Measurements from ENCODE around the gene PEX5L. TPM values are rescaled to one million over a fixed set of nuclear protein-coding genes. Genes with fewer than 3 reads are reported as not detected.
"Not testable (repeated sequence)": the region's sequence is repeated elsewhere in the genome, so short reads cannot be mapped to it uniquely, and the experiment has no call there.

PEX5L gene
- polyA plus RNA-seq, 1 of the 3 experiments (the other 2 are of a cell fraction), result not detected

DNA sequence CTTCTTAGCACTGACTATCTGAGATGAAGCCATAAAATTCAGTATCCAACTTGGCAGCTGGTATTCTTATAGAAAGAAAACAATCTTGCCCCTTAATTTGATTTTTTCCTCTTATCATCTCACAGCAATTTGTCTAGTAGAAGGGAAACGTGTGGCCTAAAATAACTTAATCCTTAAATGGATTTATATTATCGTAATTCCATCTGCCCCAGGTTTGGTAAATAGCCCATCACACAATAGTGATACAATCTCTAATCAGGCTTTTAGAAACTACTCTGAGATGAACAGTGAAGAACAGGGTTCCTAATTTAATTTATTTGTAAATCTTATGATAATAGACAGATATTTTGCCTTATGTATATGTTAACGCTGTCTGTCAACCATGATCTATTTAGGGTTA, 24.8 kb downstream of the PEX5L start:
- H2AFZ ChIP-seq (ENCODE audit: low read depth), result no peak overlapping the region
- no peak overlapping the region for H3K27ac ChIP-seq (ENCODE audit: low read depth in 2 of 2, low read length in 1 of 2)
- 6% methylated on average over 3 of the region's 3 CpGs for WGBS (ENCODE audit: low lambda C conversion rate)
- H3K4me1 ChIP-seq (ENCODE audit: control insufficient read depth in 1 of 2, insufficient read depth in 2 of 2, low read depth in 1 of 2, low read length in 1 of 2), result no peaks in the 10 kb centered on the region; a peak in 1 of 4 replicates
- TF ChIP-seq EZH2phosphoT487 (IDR thresholded peaks at IDR 0.05; ENCODE audit: borderline replicate concordance, low read depth) (no peak), GATA2 (CRISPR knock-in tag; IDR thresholded peaks at IDR 0.05) (peak; percentile 87), FOXM1 (IDR thresholded peaks at IDR 0.05; ENCODE audit: low read depth) (no peak), TCF12 (IDR thresholded peaks at IDR 0.05) (no peak), YY1 (IDR thresholded peaks at IDR 0.05; ENCODE audit: low read depth) (no peak), JUND (IDR thresholded peaks at IDR 0.05) (no peak), TAF1 (IDR thresholded peaks at IDR 0.05; ENCODE audit: borderline replicate concordance, low read depth, low read length) (no peak), RFX5 (IDR thresholded peaks at IDR 0.05; ENCODE audit: low read length) (no peak), RCOR1 (IDR thresholded peaks at IDR 0.05; ENCODE audit: low read length) (peak; percentile 17; the same call in 1 of the 2 replicates), EP300 (IDR thresholded peaks at IDR 0.05; ENCODE audit: borderline replicate concordance in 1 of 2, low read depth in 1 of 2, low read length in 1 of 2) (peak in 1 of 2 experiments; percentile 42; a peak in 1 of 4 replicates), GABPA (IDR thresholded peaks at IDR 0.05; ENCODE audit: low read depth) (no peak)
- TF ChIP-seq, protein P1, sequence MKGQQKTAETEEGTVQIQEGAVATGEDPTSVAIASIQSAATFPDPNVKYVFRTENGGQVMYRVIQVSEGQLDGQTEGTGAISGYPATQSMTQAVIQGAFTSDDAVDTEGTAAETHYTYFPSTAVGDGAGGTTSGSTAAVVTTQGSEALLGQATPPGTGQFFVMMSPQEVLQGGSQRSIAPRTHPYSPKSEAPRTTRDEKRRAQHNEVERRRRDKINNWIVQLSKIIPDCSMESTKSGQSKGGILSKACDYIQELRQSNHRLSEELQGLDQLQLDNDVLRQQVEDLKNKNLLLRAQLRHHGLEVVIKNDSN (IDR thresholded peaks at IDR 0.05; ENCODE audit: borderline replicate concordance, low read depth), result no peak
- TF ChIP-seq, protein P2, sequence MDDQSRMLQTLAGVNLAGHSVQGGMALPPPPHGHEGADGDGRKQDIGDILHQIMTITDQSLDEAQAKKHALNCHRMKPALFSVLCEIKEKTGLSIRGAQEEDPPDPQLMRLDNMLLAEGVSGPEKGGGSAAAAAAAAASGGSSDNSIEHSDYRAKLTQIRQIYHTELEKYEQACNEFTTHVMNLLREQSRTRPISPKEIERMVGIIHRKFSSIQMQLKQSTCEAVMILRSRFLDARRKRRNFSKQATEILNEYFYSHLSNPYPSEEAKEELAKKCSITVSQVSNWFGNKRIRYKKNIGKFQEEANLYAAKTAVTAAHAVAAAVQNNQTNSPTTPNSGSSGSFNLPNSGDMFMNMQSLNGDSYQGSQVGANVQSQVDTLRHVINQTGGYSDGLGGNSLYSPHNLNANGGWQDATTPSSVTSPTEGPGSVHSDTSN (IDR thresholded peaks at IDR 0.05), result no peak
- TF ChIP-seq, protein P3, sequence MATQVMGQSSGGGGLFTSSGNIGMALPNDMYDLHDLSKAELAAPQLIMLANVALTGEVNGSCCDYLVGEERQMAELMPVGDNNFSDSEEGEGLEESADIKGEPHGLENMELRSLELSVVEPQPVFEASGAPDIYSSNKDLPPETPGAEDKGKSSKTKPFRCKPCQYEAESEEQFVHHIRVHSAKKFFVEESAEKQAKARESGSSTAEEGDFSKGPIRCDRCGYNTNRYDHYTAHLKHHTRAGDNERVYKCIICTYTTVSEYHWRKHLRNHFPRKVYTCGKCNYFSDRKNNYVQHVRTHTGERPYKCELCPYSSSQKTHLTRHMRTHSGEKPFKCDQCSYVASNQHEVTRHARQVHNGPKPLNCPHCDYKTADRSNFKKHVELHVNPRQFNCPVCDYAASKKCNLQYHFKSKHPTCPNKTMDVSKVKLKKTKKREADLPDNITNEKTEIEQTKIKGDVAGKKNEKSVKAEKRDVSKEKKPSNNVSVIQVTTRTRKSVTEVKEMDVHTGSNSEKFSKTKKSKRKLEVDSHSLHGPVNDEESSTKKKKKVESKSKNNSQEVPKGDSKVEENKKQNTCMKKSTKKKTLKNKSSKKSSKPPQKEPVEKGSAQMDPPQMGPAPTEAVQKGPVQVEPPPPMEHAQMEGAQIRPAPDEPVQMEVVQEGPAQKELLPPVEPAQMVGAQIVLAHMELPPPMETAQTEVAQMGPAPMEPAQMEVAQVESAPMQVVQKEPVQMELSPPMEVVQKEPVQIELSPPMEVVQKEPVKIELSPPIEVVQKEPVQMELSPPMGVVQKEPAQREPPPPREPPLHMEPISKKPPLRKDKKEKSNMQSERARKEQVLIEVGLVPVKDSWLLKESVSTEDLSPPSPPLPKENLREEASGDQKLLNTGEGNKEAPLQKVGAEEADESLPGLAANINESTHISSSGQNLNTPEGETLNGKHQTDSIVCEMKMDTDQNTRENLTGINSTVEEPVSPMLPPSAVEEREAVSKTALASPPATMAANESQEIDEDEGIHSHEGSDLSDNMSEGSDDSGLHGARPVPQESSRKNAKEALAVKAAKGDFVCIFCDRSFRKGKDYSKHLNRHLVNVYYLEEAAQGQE (IDR thresholded peaks at IDR 0.05; ENCODE audit: low read depth, low read length), result no peak
- ChIA-PET CTCF (no interaction called here), POLR2A (no interaction called here)
- H3K79me2 ChIP-seq (ENCODE audit: insufficient read depth), result no peaks in the 10 kb centered on the region
- no peak overlapping the region for H3K9ac ChIP-seq
- peak; percentile 18 for DNase-seq
- no peaks in the 10 kb centered on the region for H3K36me3 ChIP-seq (replicated peaks in 1 of 2; ENCODE audit: control insufficient read depth in 1 of 2, insufficient read depth in 2 of 2, low read length in 1 of 2)
- H3K4me3 ChIP-seq (ENCODE audit: low read depth in 2 of 2, low read length in 1 of 2), result no peak overlapping the region
- no peaks in the 10 kb centered on the region for H3K27me3 ChIP-seq (ENCODE audit: insufficient read depth)
- no peaks in the 10 kb centered on the region for H3F3A ChIP-seq (replicated peaks; ENCODE audit: insufficient read depth)
- H4K20me1 ChIP-seq (ENCODE audit: insufficient read depth), result no peaks in the 10 kb centered on the region
- H3K9me3 ChIP-seq, result no peaks in the 10 kb centered on the region
- H3K4me2 ChIP-seq, result no peak overlapping the region
- H3K9me2 ChIP-seq, result no peaks in the 10 kb centered on the region

DNA sequence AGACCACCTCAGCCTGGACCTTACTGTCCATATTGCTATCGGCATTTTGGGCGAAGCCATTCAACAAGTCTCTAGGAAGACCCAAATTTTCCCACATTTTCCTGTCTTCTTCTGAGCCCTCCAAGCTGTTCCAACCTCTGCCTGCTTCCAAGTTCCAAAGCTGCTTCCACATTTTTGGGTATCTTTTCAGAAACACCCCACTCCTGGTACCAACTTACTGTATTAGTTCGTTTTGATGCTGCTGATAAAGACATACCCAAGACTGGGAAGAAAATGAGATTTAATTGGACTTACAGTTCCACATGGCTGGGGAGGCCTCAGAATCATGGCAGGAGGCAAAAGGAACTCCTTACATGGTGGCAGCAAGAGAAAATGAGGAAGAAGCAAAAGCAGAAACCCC, 28.4 kb downstream of the PEX5L start:
- H3K9me3 ChIP-seq; CTCF ChIA-PET; H3F3A ChIP-seq (replicated peaks; ENCODE audit: insufficient read depth); H3K27ac ChIP-seq (ENCODE audit: low read depth in 2 of 2, low read length in 1 of 2); H3K9me2 ChIP-seq; DNase-seq; POLR2A ChIA-PET; H3K27me3 ChIP-seq (ENCODE audit: insufficient read depth); H3K4me3 ChIP-seq (ENCODE audit: low read depth in 2 of 2, low read length in 1 of 2); H3K79me2 ChIP-seq (ENCODE audit: insufficient read depth); H2AFZ ChIP-seq (ENCODE audit: low read depth); H4K20me1 ChIP-seq (ENCODE audit: insufficient read depth); H3K4me2 ChIP-seq; H3K4me1 ChIP-seq (ENCODE audit: control insufficient read depth in 1 of 2, insufficient read depth in 2 of 2, low read depth in 1 of 2, low read length in 1 of 2); H3K36me3 ChIP-seq (replicated peaks in 1 of 2; ENCODE audit: control insufficient read depth in 1 of 2, insufficient read depth in 2 of 2, low read length in 1 of 2); H3K9ac ChIP-seq: not testable (repeated sequence)
- WGBS (ENCODE audit: low lambda C conversion rate), result 46% methylated on average over 3 of the region's 3 CpGs

All from SK-N-SH (cell line).